ENCODE results near the gene SP6. TPM values are rescaled to one million over a fixed set of nuclear protein-coding genes. Genes with fewer than 3 reads are reported as not detected.

The SP6 gene
- total and polyA plus RNA-seq, 2 of the 8 experiments (the other 6 are each of a cell fraction or from before 2014, with no cell fraction given) = 1.2 to 1.5 TPM

DNA sequence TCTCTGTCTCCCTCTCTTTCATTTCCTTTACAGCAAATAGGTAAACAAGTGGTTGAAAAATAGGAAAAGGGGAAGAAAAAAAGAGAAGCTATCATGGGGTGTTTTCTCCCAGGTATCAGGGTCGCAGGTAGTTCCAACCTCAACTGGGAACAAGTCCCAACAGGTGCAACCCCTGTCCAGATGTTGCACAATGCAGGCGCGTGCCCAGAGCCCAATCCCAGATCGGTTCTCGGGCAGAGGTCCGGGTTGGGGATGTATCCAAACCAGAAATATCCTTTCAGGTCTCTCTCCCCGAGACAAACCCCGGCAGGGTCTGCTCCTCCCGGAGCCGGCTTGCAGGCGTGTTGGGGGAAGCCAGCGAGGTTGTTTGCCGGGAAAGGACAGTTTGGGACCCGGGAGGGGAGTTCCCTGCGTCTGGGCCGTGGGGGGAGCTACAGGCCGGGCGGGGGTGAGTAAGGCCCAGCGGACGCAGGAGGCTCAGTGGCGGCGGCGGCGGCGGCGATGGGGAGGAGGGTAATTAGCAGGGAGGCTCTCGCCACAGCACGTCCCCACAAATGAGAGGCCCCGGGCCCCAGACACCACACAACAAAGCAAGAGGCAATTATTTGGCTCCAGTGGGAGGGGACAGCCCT is 21.2 kb upstream of the SP6 start (continued):
- TF ChIP-seq, protein P1, sequence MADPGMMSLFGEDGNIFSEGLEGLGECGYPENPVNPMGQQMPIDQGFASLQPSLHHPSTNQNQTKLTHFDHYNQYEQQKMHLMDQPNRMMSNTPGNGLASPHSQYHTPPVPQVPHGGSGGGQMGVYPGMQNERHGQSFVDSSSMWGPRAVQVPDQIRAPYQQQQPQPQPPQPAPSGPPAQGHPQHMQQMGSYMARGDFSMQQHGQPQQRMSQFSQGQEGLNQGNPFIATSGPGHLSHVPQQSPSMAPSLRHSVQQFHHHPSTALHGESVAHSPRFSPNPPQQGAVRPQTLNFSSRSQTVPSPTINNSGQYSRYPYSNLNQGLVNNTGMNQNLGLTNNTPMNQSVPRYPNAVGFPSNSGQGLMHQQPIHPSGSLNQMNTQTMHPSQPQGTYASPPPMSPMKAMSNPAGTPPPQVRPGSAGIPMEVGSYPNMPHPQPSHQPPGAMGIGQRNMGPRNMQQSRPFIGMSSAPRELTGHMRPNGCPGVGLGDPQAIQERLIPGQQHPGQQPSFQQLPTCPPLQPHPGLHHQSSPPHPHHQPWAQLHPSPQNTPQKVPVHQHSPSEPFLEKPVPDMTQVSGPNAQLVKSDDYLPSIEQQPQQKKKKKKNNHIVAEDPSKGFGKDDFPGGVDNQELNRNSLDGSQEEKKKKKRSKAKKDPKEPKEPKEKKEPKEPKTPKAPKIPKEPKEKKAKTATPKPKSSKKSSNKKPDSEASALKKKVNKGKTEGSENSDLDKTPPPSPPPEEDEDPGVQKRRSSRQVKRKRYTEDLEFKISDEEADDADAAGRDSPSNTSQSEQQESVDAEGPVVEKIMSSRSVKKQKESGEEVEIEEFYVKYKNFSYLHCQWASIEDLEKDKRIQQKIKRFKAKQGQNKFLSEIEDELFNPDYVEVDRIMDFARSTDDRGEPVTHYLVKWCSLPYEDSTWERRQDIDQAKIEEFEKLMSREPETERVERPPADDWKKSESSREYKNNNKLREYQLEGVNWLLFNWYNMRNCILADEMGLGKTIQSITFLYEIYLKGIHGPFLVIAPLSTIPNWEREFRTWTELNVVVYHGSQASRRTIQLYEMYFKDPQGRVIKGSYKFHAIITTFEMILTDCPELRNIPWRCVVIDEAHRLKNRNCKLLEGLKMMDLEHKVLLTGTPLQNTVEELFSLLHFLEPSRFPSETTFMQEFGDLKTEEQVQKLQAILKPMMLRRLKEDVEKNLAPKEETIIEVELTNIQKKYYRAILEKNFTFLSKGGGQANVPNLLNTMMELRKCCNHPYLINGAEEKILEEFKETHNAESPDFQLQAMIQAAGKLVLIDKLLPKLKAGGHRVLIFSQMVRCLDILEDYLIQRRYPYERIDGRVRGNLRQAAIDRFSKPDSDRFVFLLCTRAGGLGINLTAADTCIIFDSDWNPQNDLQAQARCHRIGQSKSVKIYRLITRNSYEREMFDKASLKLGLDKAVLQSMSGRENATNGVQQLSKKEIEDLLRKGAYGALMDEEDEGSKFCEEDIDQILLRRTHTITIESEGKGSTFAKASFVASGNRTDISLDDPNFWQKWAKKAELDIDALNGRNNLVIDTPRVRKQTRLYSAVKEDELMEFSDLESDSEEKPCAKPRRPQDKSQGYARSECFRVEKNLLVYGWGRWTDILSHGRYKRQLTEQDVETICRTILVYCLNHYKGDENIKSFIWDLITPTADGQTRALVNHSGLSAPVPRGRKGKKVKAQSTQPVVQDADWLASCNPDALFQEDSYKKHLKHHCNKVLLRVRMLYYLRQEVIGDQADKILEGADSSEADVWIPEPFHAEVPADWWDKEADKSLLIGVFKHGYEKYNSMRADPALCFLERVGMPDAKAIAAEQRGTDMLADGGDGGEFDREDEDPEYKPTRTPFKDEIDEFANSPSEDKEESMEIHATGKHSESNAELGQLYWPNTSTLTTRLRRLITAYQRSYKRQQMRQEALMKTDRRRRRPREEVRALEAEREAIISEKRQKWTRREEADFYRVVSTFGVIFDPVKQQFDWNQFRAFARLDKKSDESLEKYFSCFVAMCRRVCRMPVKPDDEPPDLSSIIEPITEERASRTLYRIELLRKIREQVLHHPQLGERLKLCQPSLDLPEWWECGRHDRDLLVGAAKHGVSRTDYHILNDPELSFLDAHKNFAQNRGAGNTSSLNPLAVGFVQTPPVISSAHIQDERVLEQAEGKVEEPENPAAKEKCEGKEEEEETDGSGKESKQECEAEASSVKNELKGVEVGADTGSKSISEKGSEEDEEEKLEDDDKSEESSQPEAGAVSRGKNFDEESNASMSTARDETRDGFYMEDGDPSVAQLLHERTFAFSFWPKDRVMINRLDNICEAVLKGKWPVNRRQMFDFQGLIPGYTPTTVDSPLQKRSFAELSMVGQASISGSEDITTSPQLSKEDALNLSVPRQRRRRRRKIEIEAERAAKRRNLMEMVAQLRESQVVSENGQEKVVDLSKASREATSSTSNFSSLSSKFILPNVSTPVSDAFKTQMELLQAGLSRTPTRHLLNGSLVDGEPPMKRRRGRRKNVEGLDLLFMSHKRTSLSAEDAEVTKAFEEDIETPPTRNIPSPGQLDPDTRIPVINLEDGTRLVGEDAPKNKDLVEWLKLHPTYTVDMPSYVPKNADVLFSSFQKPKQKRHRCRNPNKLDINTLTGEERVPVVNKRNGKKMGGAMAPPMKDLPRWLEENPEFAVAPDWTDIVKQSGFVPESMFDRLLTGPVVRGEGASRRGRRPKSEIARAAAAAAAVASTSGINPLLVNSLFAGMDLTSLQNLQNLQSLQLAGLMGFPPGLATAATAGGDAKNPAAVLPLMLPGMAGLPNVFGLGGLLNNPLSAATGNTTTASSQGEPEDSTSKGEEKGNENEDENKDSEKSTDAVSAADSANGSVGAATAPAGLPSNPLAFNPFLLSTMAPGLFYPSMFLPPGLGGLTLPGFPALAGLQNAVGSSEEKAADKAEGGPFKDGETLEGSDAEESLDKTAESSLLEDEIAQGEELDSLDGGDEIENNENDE (IDR thresholded peaks at IDR 0.05; ENCODE audit: insufficient replicate concordance, low read length) = no peak
- TF ChIP-seq EGR1 (IDR thresholded peaks at IDR 0.05; ENCODE audit: borderline replicate concordance, low read depth, low read length) (no peak), BRCA1 (IDR thresholded peaks at IDR 0.05; ENCODE audit: low read depth, low read length) (no peak), TEAD4 (IDR thresholded peaks at IDR 0.05; ENCODE audit: low read depth, low read length) (no peak), SIX5 (IDR thresholded peaks at IDR 0.05; ENCODE audit: low read depth, low read length) (no peak), TBP (IDR thresholded peaks at IDR 0.05; ENCODE audit: low read depth, low read length) (peak; percentile 20; the same call in 1 of the 2 replicates), CTBP2 (IDR thresholded peaks at IDR 0.05; ENCODE audit: borderline replicate concordance, insufficient read depth, insufficient read length, low read length) (no peak), JUN (IDR thresholded peaks at IDR 0.05; ENCODE audit: low read depth, low read length) (no peak), SIN3A (conservative IDR thresholded peaks at IDR 0.05 in 1 of 2, IDR thresholded peaks at IDR 0.05 in 1 of 2; ENCODE audit: low read depth in 1 of 2, low read length in 2 of 2) (no peak)
- TF ChIP-seq, protein P2, sequence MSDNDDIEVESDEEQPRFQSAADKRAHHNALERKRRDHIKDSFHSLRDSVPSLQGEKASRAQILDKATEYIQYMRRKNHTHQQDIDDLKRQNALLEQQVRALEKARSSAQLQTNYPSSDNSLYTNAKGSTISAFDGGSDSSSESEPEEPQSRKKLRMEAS (IDR thresholded peaks at IDR 0.05) = no peak

Data from H1 (cell line).